ENCODE data around the gene TTC28. TPM values are rescaled to one million over a fixed set of nuclear protein-coding genes. Genes with fewer than 3 reads are reported as not detected.

TTC28 gene
- total and polyA plus RNA-seq, 7 experiments from 2014 or later = 0.50 to 8.3 (median 4.2) TPM

DNA sequence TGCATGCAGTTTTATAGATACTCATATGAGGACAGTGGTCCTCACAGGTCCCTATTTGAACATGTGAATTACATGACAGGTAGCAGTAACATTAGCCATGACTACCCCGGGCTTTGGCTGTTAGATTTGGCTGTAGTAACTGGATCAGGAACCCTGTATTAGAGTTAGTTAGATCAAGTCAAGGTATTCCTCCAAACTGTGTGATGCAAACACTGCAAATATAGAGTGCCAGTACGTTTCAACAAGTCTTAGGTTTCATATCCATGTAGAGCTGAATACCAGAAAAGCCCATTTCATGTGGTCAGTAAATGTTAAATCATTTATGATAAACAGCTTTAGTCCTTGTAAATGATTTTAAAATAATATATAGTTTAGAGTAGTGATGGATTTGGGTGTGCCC is 731.1 kb downstream of the TTC28 start:
- no peaks in the 10 kb centered on the region for H3K27me3 ChIP-seq (ENCODE audit: control insufficient read depth in 2 of 2, insufficient read depth in 2 of 2, low read length in 2 of 2)
- peaks cover 0 to 48% (median 5%) of the 10 kb centered on the region in 5 donors for H3K36me3 Mint-ChIP-seq
- H3K4me1 ChIP-seq (ENCODE audit: control insufficient read depth in 2 of 2, insufficient read depth in 2 of 2, low read length in 2 of 2) = no peaks in the 10 kb centered on the region
- CTCF ChIA-PET = no interaction called here
- H3K4me3 Mint-ChIP-seq = no peak overlapping the region
- H3K27ac Mint-ChIP-seq = no peak overlapping the region
- intact Hi-C loops (cut with micrococcal nuclease) = no loop called here
- H3K9me3 ChIP-seq (ENCODE audit: control insufficient read depth in 2 of 3, low read length in 3 of 3) = no peaks in the 10 kb centered on the region
- no peaks in the 10 kb centered on the region for H3K36me3 ChIP-seq (ENCODE audit: control insufficient read depth in 2 of 3, insufficient read depth in 3 of 3, low read length in 3 of 3)
- no peak overlapping the region for H3K4me3 ChIP-seq (ENCODE audit: low read length)
- no peaks in the 10 kb centered on the region for H3K9me3 Mint-ChIP-seq
- ATAC-seq = no peak
- DNase-seq = no peak
- no peak overlapping the region for H3K27ac ChIP-seq (ENCODE audit: low read depth, low read length)
- POLR2A ChIA-PET = no interaction called here
- no peaks in the 10 kb centered on the region for H3K27me3 Mint-ChIP-seq
- peaks cover 0 to 6% (median 0%) of the 10 kb centered on the region in 7 donors for H3K4me1 Mint-ChIP-seq

GRCh38 chr22:27947448-27947847 is 732.2 kb downstream of the TTC28 start:
- no peak overlapping the region for H3K4me3 Mint-ChIP-seq
- H3K4me1 ChIP-seq (ENCODE audit: control insufficient read depth in 2 of 2, insufficient read depth in 2 of 2, low read length in 2 of 2) = no peaks in the 10 kb centered on the region
- no peak overlapping the region for H3K4me3 ChIP-seq (ENCODE audit: low read length)
- CTCF ChIA-PET = interaction anchor here (0.6 kb wide), 1 partner anchor 1206 kb away, joined by 6 read pairs; no protein-coding TSS in a partner anchor
- no peak overlapping the region for H3K27ac ChIP-seq (ENCODE audit: low read depth, low read length)
- H3K9me3 ChIP-seq (ENCODE audit: control insufficient read depth in 2 of 3, low read length in 3 of 3) = no peaks in the 10 kb centered on the region
- no peaks in the 10 kb centered on the region for H3K9me3 Mint-ChIP-seq
- POLR2A ChIA-PET = no interaction called here
- ATAC-seq = no peak
- peaks cover 0 to 44% (median 5%) of the 10 kb centered on the region in 5 donors for H3K36me3 Mint-ChIP-seq
- DNase-seq = no peak
- H3K27me3 ChIP-seq (ENCODE audit: control insufficient read depth in 2 of 2, insufficient read depth in 2 of 2, low read length in 2 of 2) = no peaks in the 10 kb centered on the region
- peaks cover 0 to 6% (median 0%) of the 10 kb centered on the region in 7 donors for H3K4me1 Mint-ChIP-seq
- H3K27me3 Mint-ChIP-seq = no peaks in the 10 kb centered on the region
- intact Hi-C loops (cut with micrococcal nuclease) = no loop called here
- H3K36me3 ChIP-seq (ENCODE audit: control insufficient read depth in 2 of 3, insufficient read depth in 3 of 3, low read length in 3 of 3) = no peaks in the 10 kb centered on the region
- no peak overlapping the region for H3K27ac Mint-ChIP-seq

DNA sequence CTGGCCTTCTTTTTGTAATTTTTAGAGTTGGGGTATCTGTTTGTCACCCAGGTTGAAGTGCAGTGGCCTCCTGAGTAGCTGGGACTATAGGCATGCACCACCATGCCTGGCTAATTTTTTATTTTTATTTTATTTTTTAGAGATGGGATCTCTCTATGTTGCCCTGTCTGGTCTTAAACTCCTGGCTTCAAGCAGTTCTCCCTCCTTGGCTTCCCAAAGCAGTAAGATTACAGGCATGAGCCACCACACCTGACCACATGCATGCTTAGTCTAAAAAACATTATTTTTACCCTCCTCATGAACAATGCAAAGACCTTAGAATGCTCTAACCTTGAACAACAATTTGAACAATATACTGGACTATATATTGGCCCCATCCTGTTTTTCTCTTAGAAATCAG is 738.5 kb downstream of the TTC28 start:
- Histone ChIP-seq H3K4me3 (ENCODE audit: low read length) (no peak overlapping the region), H3K27ac (ENCODE audit: low read depth, low read length) (no peak overlapping the region), H3K4me1 (ENCODE audit: control insufficient read depth in 2 of 2, insufficient read depth in 2 of 2, low read length in 2 of 2) (no peaks in the 10 kb centered on the region), H3K9me3 (ENCODE audit: control insufficient read depth in 2 of 3, low read length in 3 of 3) (no peaks in the 10 kb centered on the region), H3K36me3 (ENCODE audit: control insufficient read depth in 2 of 3, insufficient read depth in 3 of 3, low read length in 3 of 3) (no peaks in the 10 kb centered on the region), H3K27me3 (ENCODE audit: control insufficient read depth in 2 of 2, insufficient read depth in 2 of 2, low read length in 2 of 2) (no peaks in the 10 kb centered on the region)
- peaks cover 0 to 6% (median 0%) of the 10 kb centered on the region in 7 donors for H3K4me1 Mint-ChIP-seq
- H3K27ac Mint-ChIP-seq = no peak overlapping the region
- H3K36me3 Mint-ChIP-seq = peaks cover 4 to 47% (median 18%) of the 10 kb centered on the region in 5 donors
- DNase-seq = no peak
- ChIA-PET POLR2A (no interaction called here), CTCF (no interaction called here)
- H3K9me3 Mint-ChIP-seq = no peaks in the 10 kb centered on the region
- intact Hi-C loops (cut with micrococcal nuclease) = no loop called here
- no peak for ATAC-seq
- no peaks in the 10 kb centered on the region for H3K27me3 Mint-ChIP-seq
- H3K4me3 Mint-ChIP-seq = no peak overlapping the region

GRCh38 chr22:27937453-27937852 is 742.2 kb downstream of the TTC28 start:
- POLR2A ChIA-PET = no interaction called here
- Histone ChIP-seq H3K27ac (ENCODE audit: low read depth, low read length) (no peak overlapping the region), H3K4me1 (ENCODE audit: control insufficient read depth in 2 of 2, insufficient read depth in 2 of 2, low read length in 2 of 2) (no peaks in the 10 kb centered on the region), H3K36me3 (ENCODE audit: control insufficient read depth in 2 of 3, insufficient read depth in 3 of 3, low read length in 3 of 3) (no peaks in the 10 kb centered on the region), H3K9me3 (ENCODE audit: control insufficient read depth in 2 of 3, low read length in 3 of 3) (no peaks in the 10 kb centered on the region), H3K4me3 (ENCODE audit: low read length) (no peak overlapping the region), H3K27me3 (ENCODE audit: control insufficient read depth in 2 of 2, insufficient read depth in 2 of 2, low read length in 2 of 2) (no peaks in the 10 kb centered on the region)
- Mint-ChIP-seq H3K4me1 (peaks cover 0 to 11% (median 6%) of the 10 kb centered on the region in 7 donors), H3K27me3 (no peaks in the 10 kb centered on the region), H3K36me3 (peaks cover 4 to 59% (median 20%) of the 10 kb centered on the region in 5 donors), H3K27ac (no peak overlapping the region), H3K4me3 (no peak overlapping the region), H3K9me3 (no peaks in the 10 kb centered on the region)
- ATAC-seq = no peak
- CTCF ChIA-PET = no interaction called here
- intact Hi-C loops (cut with micrococcal nuclease) = no loop called here
- no peak for DNase-seq

DNA sequence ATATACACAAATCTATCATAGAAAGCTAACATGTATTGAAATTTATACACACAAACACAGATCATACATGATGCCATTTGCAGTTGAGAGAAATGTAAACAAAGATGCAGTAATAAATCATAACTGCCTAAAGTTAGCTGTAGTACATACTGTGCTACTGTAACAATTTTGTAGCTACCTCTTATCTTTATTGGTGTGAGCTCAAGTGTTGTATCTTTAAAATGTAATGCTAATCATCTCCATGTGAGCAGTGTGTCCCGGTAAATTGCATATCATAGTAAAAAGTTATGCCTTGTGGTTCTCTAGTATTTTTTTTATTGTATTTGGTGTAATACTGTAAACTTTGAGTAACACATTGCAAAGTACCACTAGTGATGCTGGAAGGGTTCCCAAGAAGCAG is 743.7 kb downstream of the TTC28 start:
- H3K27me3 Mint-ChIP-seq = no peaks in the 10 kb centered on the region
- peaks cover 0 to 46% (median 13%) of the 10 kb centered on the region in 5 donors for H3K36me3 Mint-ChIP-seq
- no peaks in the 10 kb centered on the region for H3K36me3 ChIP-seq (ENCODE audit: control insufficient read depth in 2 of 3, insufficient read depth in 3 of 3, low read length in 3 of 3)
- no peaks in the 10 kb centered on the region for H3K4me1 ChIP-seq (ENCODE audit: control insufficient read depth in 2 of 2, insufficient read depth in 2 of 2, low read length in 2 of 2)
- intact Hi-C loops (cut with micrococcal nuclease) = no loop called here
- H3K9me3 ChIP-seq (ENCODE audit: control insufficient read depth in 2 of 3, low read length in 3 of 3) = no peaks in the 10 kb centered on the region
- DNase-seq (no peak), ATAC-seq (no peak)
- H3K27ac Mint-ChIP-seq = no peak overlapping the region
- no peak overlapping the region for H3K4me3 Mint-ChIP-seq
- H3K27me3 ChIP-seq (ENCODE audit: control insufficient read depth in 2 of 2, insufficient read depth in 2 of 2, low read length in 2 of 2) = no peaks in the 10 kb centered on the region
- no peak overlapping the region for H3K4me3 ChIP-seq (ENCODE audit: low read length)
- CTCF ChIA-PET = no interaction called here
- H3K9me3 Mint-ChIP-seq = no peaks in the 10 kb centered on the region
- POLR2A ChIA-PET = no interaction called here
- H3K27ac ChIP-seq (ENCODE audit: low read depth, low read length) = no peak overlapping the region
- peaks cover 0 to 11% (median 6%) of the 10 kb centered on the region in 7 donors for H3K4me1 Mint-ChIP-seq

GRCh38 chr22:27934069-27934468 is 745.6 kb downstream of the TTC28 start:
- ATAC-seq (no peak), DNase-seq (no peak)
- H3K4me3 Mint-ChIP-seq = no peak overlapping the region
- ChIA-PET CTCF (no interaction called here), POLR2A (no interaction called here)
- no peaks in the 10 kb centered on the region for H3K4me1 ChIP-seq (ENCODE audit: control insufficient read depth in 2 of 2, insufficient read depth in 2 of 2, low read length in 2 of 2)
- intact Hi-C loops (cut with micrococcal nuclease) = no loop called here
- H3K4me3 ChIP-seq (ENCODE audit: low read length) = no peak overlapping the region
- peaks cover 2 to 11% (median 6%) of the 10 kb centered on the region in 7 donors for H3K4me1 Mint-ChIP-seq
- H3K36me3 Mint-ChIP-seq = peaks cover 0 to 44% (median 11%) of the 10 kb centered on the region in 5 donors
- H3K36me3 ChIP-seq (ENCODE audit: control insufficient read depth in 2 of 3, insufficient read depth in 3 of 3, low read length in 3 of 3) = no peaks in the 10 kb centered on the region
- no peaks in the 10 kb centered on the region for H3K27me3 ChIP-seq (ENCODE audit: control insufficient read depth in 2 of 2, insufficient read depth in 2 of 2, low read length in 2 of 2)
- H3K27ac ChIP-seq (ENCODE audit: low read depth, low read length) = no peak overlapping the region
- no peaks in the 10 kb centered on the region for H3K9me3 Mint-ChIP-seq
- no peak overlapping the region for H3K27ac Mint-ChIP-seq
- H3K9me3 ChIP-seq (ENCODE audit: control insufficient read depth in 2 of 3, low read length in 3 of 3) = no peaks in the 10 kb centered on the region
- no peaks in the 10 kb centered on the region for H3K27me3 Mint-ChIP-seq

GRCh38 chr22:27933186-27933983 is 746.3 kb downstream of the TTC28 start:
- intact Hi-C loops (cut with micrococcal nuclease) = no loop called here

More at GRCh38 chr22:27933186-27933983, 746.3 kb downstream of the TTC28 start:
- ATAC-seq (no peak), DNase-seq (no peak)
- Histone ChIP-seq H3K9me3 (ENCODE audit: control insufficient read depth in 2 of 3, low read length in 3 of 3) (no peaks in the 10 kb centered on the region), H3K4me1 (ENCODE audit: control insufficient read depth in 2 of 2, insufficient read depth in 2 of 2, low read length in 2 of 2) (no peaks in the 10 kb centered on the region), H3K27me3 (ENCODE audit: control insufficient read depth in 2 of 2, insufficient read depth in 2 of 2, low read length in 2 of 2) (no peaks in the 10 kb centered on the region), H3K36me3 (ENCODE audit: control insufficient read depth in 2 of 3, insufficient read depth in 3 of 3, low read length in 3 of 3) (no peaks in the 10 kb centered on the region), H3K27ac (ENCODE audit: low read depth, low read length) (no peak overlapping the region), H3K4me3 (ENCODE audit: low read length) (no peak overlapping the region)
- peaks cover 0 to 39% (median 10%) of the 10 kb centered on the region in 5 donors for H3K36me3 Mint-ChIP-seq
- H3K4me3 Mint-ChIP-seq = no peak overlapping the region
- no peaks in the 10 kb centered on the region for H3K27me3 Mint-ChIP-seq
- no peaks in the 10 kb centered on the region for H3K9me3 Mint-ChIP-seq
- H3K4me1 Mint-ChIP-seq = peaks cover 2 to 11% (median 6%) of the 10 kb centered on the region in 7 donors
- CTCF ChIA-PET = no interaction called here
- no peak overlapping the region for H3K27ac Mint-ChIP-seq
- POLR2A ChIA-PET = no interaction called here
